Mucosa of descending colon (tissue), 3 donors: ENCODE results near the gene INAVA. TPM values are rescaled to one million over a fixed set of nuclear protein-coding genes. Genes with fewer than 3 reads are reported as not detected.

Experiments
- ATAC-seq: fragments of 200-7000 bp; cut with Tn5 transposase; one replicate; pipeline ENCODE4 v1.9.1; 2020; ENCODE audit warnings: mild to moderate bottlenecking, moderate library complexity
- DNase-seq, 3 donors: peaks; one replicate each; pipeline ENCODE4 v3.0.0-alpha.2; 2020
- H3K36me3 ChIP-seq: fragments of 200-600 bp; one replicate; pipeline ENCODE4 v1.8.0; 2021; ENCODE audit warnings: low read depth, mild to moderate bottlenecking
- H3K4me1 ChIP-seq: fragments of 200-600 bp; one replicate; pipeline ENCODE4 v1.8.0; 2021; ENCODE audit warnings: low read depth, mild to moderate bottlenecking
- H3K4me3 ChIP-seq: fragments of 200-600 bp; one replicate; pipeline ENCODE4 v1.8.0; 2021; ENCODE audit warnings: mild to moderate bottlenecking
- H3K9me3 ChIP-seq: fragments of 200-600 bp; one replicate; pipeline ENCODE4 v1.8.0; 2021; ENCODE audit warnings: mild to moderate bottlenecking
- intact Hi-C, 2 donors: fragments of 100-400 bp; cut with DNase I in 1 of 2; cut with micrococcal nuclease in 1 of 2; formaldehyde crosslinking; loops; one replicate each; pipeline versions ENCODE4 v1.11.0 to v1.11.1; 2022; cut with DNase I, micrococcal nuclease
- total RNA-seq, 3 donors: library from RNA; stranded (reverse); fragmentation: NEBNext Ultra II Directional in 2 of 3; extraction: Animal tissue kit (Norgen Biotek cat#: 25700) in 2 of 3; gene quantifications; one replicate each; pipeline versions ENCODE4 v1.2.1 to v1.2.4, GENCODE V29; 2021 to 2023
- TF ChIP-seq, protein P1 (sequence below): fragments of 200-600 bp; IDR thresholded peaks from one replicate; pipeline ENCODE4 v1.8.0; 2022; ENCODE audit warnings: antibody characterized with exemption, mild to moderate bottlenecking
- donor health status: DM: no; HTN: no; CAD: no; lungs with moderate emphysema.
- donor health status: DM: no; HTN: no; CAD: no.
- donor health status: DM: no; HTN: yes; CAD: no.

INAVA gene
- total RNA-seq, 3 donors from 2014 or later, result 82.0 to 238 (median 171) TPM

DNA sequence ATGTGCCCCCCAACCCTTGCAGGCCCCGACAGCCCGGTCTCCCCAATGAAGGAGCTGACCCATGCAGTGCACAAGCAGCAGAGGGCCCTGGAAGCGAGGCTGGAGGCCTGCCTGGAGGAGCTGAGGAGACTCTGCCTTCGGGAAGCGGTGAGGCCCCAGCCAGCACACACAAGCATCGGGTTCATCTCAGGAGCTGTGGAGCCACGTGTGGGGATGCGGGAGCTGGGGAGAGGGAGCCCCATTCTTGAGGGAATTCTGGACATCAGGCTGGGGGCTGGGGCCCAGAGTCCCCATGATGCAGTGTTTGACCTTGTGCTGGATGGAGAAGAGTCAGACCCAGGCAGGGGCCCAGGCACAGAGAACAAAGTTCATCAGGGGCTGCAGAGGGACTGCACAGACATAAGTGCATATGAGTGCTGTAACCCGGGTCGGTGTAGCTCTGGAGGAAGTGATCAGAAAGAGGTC, 4.8 kb downstream of the INAVA start:
- ATAC-seq (no peak), DNase-seq (peak in 1 of 3 donors; percentile 36)
- Histone ChIP-seq H3K36me3 (no peaks in the 10 kb centered on the region), H3K4me3 (no peak overlapping the region), H3K9me3 (no peaks in the 10 kb centered on the region), H3K4me1 (peaks cover 40% of the 10 kb centered on the region)
- intact Hi-C loops, result no loop called here
- TF ChIP-seq, protein P1, sequence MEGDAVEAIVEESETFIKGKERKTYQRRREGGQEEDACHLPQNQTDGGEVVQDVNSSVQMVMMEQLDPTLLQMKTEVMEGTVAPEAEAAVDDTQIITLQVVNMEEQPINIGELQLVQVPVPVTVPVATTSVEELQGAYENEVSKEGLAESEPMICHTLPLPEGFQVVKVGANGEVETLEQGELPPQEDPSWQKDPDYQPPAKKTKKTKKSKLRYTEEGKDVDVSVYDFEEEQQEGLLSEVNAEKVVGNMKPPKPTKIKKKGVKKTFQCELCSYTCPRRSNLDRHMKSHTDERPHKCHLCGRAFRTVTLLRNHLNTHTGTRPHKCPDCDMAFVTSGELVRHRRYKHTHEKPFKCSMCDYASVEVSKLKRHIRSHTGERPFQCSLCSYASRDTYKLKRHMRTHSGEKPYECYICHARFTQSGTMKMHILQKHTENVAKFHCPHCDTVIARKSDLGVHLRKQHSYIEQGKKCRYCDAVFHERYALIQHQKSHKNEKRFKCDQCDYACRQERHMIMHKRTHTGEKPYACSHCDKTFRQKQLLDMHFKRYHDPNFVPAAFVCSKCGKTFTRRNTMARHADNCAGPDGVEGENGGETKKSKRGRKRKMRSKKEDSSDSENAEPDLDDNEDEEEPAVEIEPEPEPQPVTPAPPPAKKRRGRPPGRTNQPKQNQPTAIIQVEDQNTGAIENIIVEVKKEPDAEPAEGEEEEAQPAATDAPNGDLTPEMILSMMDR, result no peak

DNA sequence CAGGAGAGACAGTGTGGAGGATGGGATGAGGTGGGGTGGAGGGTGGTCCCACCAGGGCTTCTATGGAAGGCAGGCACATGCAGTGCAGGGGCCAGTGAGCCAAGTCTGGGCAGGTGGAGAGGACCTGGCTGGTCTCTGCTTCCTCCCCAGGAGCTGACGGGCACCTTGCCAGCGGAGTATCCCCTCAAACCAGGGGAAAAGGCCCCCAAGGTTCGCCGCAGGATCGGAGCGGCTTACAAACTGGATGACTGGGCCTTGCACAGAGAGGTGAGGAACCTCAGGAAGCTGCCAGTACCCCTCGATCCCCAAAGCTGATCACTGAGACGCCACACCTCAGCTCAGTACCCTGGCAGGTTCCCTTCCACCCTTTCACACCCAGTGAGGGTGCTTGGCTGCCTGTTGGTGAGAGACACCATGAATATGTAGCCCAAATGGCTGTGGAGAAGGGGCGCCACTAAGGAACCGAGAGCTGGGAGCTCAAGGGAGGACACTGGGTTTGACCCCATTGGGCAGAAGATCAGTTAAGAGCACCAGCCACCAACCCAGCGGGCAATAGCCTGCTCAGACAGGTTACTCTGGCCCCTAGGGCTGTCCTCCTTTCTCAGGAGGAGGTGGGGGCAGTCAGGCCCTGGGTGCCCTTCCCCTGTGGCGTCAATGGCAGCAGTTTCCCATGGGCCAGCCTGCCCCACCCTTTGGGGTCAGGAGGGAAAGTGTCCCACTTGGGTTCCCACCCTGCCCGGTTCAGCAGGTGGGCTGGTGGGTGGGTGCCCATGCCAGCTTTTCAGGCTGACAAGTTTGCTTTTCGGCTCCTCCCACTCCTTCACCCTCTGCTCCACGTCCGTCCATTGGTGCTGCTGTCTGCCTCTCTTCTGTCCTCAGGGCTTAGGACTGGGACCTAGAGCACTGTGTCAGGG, 5.5 kb downstream of the INAVA start:
- ATAC-seq (no peak), DNase-seq (peak in 1 of 3 donors; percentile 57)
- TF ChIP-seq, protein P1, result no peak
- Histone ChIP-seq H3K9me3 (no peaks in the 10 kb centered on the region), H3K4me1 (peaks cover 45% of the 10 kb centered on the region), H3K4me3 (no peak overlapping the region), H3K36me3 (no peaks in the 10 kb centered on the region)
- intact Hi-C loops, result no loop called here

DNA sequence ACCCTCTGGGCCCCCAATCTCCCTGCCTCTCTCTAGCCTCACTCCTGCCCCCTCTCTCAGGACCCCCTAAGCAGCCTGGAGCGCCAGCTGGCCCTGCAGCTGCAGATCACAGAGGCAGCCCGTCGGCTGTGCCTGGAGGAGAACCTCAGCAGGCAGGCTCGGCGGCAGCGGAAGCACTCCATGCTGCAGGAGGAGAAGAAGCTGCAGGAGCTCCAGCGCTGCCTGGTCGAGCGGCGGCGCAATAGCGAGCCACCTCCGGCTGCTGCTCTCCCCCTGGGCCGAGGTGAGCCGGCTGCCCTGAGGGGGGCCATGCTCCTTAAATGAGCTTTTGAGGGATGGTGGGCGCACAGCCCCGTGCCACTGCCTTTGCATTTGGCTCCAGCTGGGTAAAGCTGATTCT, 6.2 kb downstream of the INAVA start:
- ATAC-seq (no peak), DNase-seq (peak in 1 of 3 donors; percentile 47)
- Histone ChIP-seq H3K4me3 (no peak overlapping the region), H3K36me3 (no peaks in the 10 kb centered on the region), H3K4me1 (peaks cover 52% of the 10 kb centered on the region), H3K9me3 (no peaks in the 10 kb centered on the region)
- intact Hi-C loops, result no loop called here
- TF ChIP-seq, protein P1, result no peak

DNA sequence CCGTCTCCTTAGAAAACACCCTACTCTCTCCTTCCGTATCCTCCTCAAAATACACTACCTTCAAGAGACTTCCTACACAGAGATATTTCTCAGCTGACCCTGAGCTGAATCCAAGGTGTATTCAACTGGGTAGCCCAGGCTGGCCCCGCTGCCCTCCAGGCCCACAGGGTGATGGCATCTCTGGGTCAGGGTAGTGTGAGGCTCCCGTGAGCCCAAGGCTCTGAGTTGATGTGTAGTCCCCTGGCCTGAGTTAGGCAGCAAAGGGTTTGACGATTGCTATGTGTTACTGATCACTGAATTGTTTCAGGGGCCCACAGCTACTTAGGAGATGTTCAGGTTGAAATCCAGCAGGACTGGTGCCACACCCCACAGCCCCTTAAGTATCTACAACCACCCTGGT, 6.7 kb downstream of the INAVA start:
- ATAC-seq, result no peak
- H3K4me1 ChIP-seq, result peaks cover 57% of the 10 kb centered on the region
- H3K4me3 ChIP-seq, result no peak overlapping the region
- H3K36me3 ChIP-seq, result no peaks in the 10 kb centered on the region
- TF ChIP-seq, protein P1, result no peak
- H3K9me3 ChIP-seq, result no peaks in the 10 kb centered on the region
- intact Hi-C loops, result no loop called here
- no peak for DNase-seq

DNA sequence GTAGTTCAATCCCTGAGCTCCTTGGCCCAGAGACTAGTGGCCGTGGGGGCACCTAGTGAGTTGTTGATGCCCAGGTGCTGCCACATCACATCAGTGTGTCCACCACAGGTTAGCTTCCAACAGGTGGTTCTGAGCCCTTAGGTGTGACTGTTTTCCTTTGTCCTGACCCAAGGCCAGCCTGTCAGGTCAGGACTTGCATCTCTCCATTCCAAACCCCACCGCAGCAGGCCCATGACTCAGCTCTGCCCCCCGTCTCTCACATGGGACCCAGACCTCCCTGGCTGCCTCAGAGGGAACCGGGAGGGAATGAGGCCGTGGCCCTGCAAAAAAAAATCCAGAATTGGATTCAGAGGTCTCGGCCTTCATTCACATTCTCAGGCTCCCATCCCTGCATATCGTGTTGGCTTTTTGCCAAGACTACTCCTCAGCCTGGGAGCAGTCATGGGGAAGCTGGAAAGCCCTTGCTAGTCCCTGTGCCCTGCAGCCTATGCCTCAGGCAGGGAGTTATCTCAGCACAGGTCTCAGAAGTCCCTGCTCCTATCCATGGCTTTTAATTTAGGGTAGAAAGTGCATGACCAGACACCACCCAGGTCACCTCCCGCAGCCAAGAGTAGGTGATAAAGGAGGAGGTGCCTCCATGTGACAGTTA, 7.2 kb downstream of the INAVA start:
- no peaks in the 10 kb centered on the region for H3K36me3 ChIP-seq
- H3K4me3 ChIP-seq, result no peak overlapping the region
- TF ChIP-seq, protein P1, result no peak
- H3K4me1 ChIP-seq, result peaks cover 62% of the 10 kb centered on the region
- ATAC-seq (peak; percentile 1), DNase-seq (no peak)
- intact Hi-C loops, result no loop called here
- no peaks in the 10 kb centered on the region for H3K9me3 ChIP-seq
